ENCODE results near the gene PIH1D1. TPM values are rescaled to one million over a fixed set of nuclear protein-coding genes. Genes with fewer than 3 reads are reported as not detected.

PIH1D1 gene
- 116 and 119 TPM in 2 replicates for total RNA-seq

DNA sequence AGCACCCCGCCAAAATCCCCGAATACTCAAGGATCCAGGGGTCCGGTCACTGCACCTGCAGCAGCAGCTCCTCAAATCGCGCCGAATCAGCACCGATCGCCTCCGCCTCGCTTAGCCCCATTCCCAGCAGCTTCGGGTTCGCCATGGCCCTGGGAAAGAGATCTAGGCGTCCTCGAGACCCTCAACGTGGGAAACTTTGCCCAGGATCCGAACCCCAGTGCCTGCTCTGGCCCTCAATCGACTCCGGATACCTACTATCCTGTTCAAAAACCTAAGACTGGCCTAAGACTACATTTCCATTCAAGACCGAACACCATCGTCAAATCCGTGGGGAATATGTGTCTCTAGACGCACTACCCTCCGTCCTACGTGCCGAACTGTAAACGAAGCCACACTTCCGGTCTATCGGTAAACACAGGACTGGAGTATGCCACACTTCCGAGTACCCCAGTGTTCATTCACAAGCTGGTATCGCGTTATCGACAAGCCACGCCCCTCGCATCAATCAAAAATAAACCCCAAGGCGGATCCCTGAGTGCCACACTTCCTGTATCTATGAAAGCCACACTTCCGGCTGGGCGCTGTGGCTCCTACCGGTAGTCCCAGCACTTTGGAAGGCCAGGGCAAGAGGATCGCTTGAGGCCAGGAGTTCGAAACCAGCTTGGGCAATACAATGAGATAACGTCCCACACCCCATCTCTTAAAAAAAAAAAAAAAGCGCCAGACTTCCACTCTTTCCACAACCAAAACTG, at the start of gene PIH1D1:
PIH1D1 (minus strand) TSS at position 385 of the 752 bp plus-strand sequence; CDS start at position 145, 240 bp downstream.

GRCh38 chr19:49487277-49488045, 35.8 kb upstream of the PIH1D1 start, which contains the start of gene RPL13A:
RPL13A (plus strand) TSS chr19:49487608; CDS start chr19:49487630, 22 bp downstream.

GRCh38 chr19:49473868-49474541, 22.4 kb upstream of the PIH1D1 start, which contains the start of gene FLT3LG:
FLT3LG (plus strand) TSS chr19:49474215; CDS start chr19:49474640, 425 bp downstream.

DNA sequence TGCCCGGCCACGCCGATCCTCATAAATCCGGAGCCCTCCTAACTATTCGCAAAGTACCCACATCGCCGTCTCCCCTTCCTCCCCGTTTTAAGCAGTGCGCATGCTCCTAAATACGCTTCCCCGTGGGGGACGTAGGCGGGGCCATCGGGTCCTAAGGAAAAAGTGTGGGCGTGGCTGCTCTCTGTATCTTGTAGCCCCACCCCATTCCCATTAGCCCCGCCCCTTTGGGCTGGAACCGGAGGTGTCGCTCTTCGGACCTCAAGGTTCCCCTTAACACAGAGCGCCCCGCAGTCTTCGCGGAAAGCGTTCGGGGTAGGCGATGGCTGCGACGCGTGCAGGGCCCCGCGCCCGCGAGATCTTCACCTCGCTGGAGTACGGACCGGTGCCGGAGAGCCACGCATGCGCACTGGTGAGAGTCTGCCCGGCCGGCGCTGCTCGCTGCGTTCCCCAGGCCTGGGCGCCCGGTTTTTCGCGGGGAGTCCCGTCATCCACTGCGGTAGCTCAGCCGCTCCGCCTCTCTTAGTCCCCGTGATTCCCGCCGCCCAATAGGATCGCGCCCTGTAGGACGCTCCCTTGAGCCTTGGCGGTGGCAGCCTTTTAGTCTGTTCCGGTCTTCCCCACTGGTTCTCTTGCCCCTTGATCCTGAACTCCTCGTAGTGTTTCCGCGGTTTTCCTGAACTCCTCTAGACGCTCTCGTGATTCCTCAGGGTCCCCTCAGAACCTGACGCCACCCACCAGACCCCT, 1.6 kb upstream of the PIH1D1 start, which contains the start of gene ALDH16A1:
ALDH16A1 (plus strand) TSS at position 213 of the 744 bp plus-strand sequence; CDS start at position 320, 107 bp downstream.

GRCh38 chr19:49441210-49441959, 10.2 kb downstream of the PIH1D1 start, which contains the start of gene SLC17A7:
SLC17A7 (minus strand) TSS chr19:49441527; CDS start chr19:49441379, 148 bp downstream.

GRCh38 chr19:49425178-49425577, 26.4 kb downstream of the PIH1D1 start, which contains the start of gene GFY:
GFY (plus strand) TSS chr19:49425388; CDS start chr19:49426431, 1,043 bp downstream.

GRCh38 chr19:49423071-49423984, 28.3 kb downstream of the PIH1D1 start, which contains the start of gene PTH2:
PTH2 (minus strand) TSS chr19:49423441; CDS start chr19:49423339, 102 bp downstream.

Other genes starting within 250 kb of the PIH1D1 start
- gene SLC6A16, start 126.6 kb downstream of the PIH1D1 start, total RNA-seq, result 0.09 TPM in 1 of 2 replicates, not detected in the other
- gene CD37, start 116.4 kb downstream of the PIH1D1 start, total RNA-seq, result not detected in 2 replicates
- 15.9 and 16.4 TPM in 2 replicates for gene TEAD2, start 89.4 kb downstream of the PIH1D1 start, total RNA-seq
- gene DKKL1, start 87.9 kb downstream of the PIH1D1 start, total RNA-seq, result 0.14 TPM in 1 of 2 replicates, not detected in the other
- not detected in 2 replicates for gene KASH5, start 63.6 kb downstream of the PIH1D1 start, total RNA-seq
- gene PTH2, start 28.4 kb downstream of the PIH1D1 start, total RNA-seq, result not detected in 2 replicates
- not detected in 2 replicates for gene GFY, start 26.4 kb downstream of the PIH1D1 start, total RNA-seq
- not detected in 2 replicates for gene SLC17A7, start 10.3 kb downstream of the PIH1D1 start, total RNA-seq
- 14.6 and 19.9 TPM in 2 replicates for gene ALDH16A1, start 1.4 kb upstream of the PIH1D1 start, total RNA-seq
- 2.8 and 3.4 TPM in 2 replicates for gene FLT3LG, start 22.4 kb upstream of the PIH1D1 start, total RNA-seq
- gene RPL13A, start 35.8 kb upstream of the PIH1D1 start, total RNA-seq, result 3,737 and 4,063 TPM in 2 replicates
- 4,212 and 4,389 TPM in 2 replicates for gene RPS11, start 44.6 kb upstream of the PIH1D1 start, total RNA-seq
- gene FCGRT, start 60.8 kb upstream of the PIH1D1 start, total RNA-seq, result 31.9 and 39.8 TPM in 2 replicates
- gene RCN3, start 76.2 kb upstream of the PIH1D1 start, total RNA-seq, result 290 and 398 TPM in 2 replicates
- gene NOSIP, start 128.7 kb upstream of the PIH1D1 start, total RNA-seq, result 64.4 and 81.6 TPM in 2 replicates
- 0.43 and 0.83 TPM in 2 replicates for gene PRRG2, start 129.5 kb upstream of the PIH1D1 start, total RNA-seq
- gene PRR12, start 139.4 kb upstream of the PIH1D1 start, total RNA-seq, result 0.71 and 1.1 TPM in 2 replicates
- 28.4 and 43.1 TPM in 2 replicates for gene RRAS, start 188.3 kb upstream of the PIH1D1 start, total RNA-seq
- 6.0 and 8.2 TPM in 2 replicates for gene SCAF1, start 190.4 kb upstream of the PIH1D1 start, total RNA-seq
- 37.3 and 55.5 TPM in 2 replicates for gene IRF3, start 214.0 kb upstream of the PIH1D1 start, total RNA-seq
- 1.7 and 3.9 TPM in 2 replicates for gene BCL2L12, start 214.1 kb upstream of the PIH1D1 start, total RNA-seq
- 341 and 373 TPM in 2 replicates for gene PRMT1, start 225.5 kb upstream of the PIH1D1 start, total RNA-seq
- gene ADM5, start 237.8 kb upstream of the PIH1D1 start, total RNA-seq, result 0.28 and 0.46 TPM in 2 replicates
- gene CPT1C, start 239.3 kb upstream of the PIH1D1 start, total RNA-seq, result 29.2 and 40.4 TPM in 2 replicates